OCI-LY1 (cell line): ENCODE measurements around the gene VPS25.

Experiments
- H2AFZ ChIP-seq: fragments of 200-600 bp; sonication (generic), shearing (Covaris generic); 2 replicates; pipeline ENCODE4 v1.6.0; 2014; ENCODE audit warnings: antibody characterized with exemption, mild to moderate bottlenecking, low read length
- H3F3A ChIP-seq: fragments of 200-600 bp; sonication (generic), shearing (Covaris generic); 2 replicates; pipeline ENCODE4 v1.6.0; 2014; ENCODE audit warnings: mild to moderate bottlenecking, antibody characterized with exemption, low read length, moderate library complexity; ENCODE audit not compliant: insufficient read depth
- H3K27ac ChIP-seq: fragments of 200-600 bp; sonication (generic); 2 replicates; pipeline ENCODE4 v1.5.1; 2014; ENCODE audit warnings: low read length, mixed run types, mild to moderate bottlenecking, low read depth; ENCODE audit not compliant: poor library complexity, severe bottlenecking
- H3K27me3 ChIP-seq: fragments of 200-600 bp; sonication (generic); 2 replicates; pipeline ENCODE4 v1.6.0; 2014; ENCODE audit warnings: antibody characterized with exemption, mild to moderate bottlenecking, low read length, moderate library complexity; ENCODE audit not compliant: insufficient read depth
- H3K36me3 ChIP-seq: fragments of 200-600 bp; sonication (generic); 2 replicates; pipeline ENCODE4 v1.6.1; 2014; ENCODE audit warnings: mild to moderate bottlenecking, antibody characterized with exemption, low read length, moderate library complexity, mixed read lengths; ENCODE audit not compliant: insufficient read depth
- H3K4me1 ChIP-seq: fragments of 200-600 bp; sonication (generic); 2 replicates; pipeline ENCODE4 v1.5.1; 2014; ENCODE audit warnings: mild to moderate bottlenecking, low read length, moderate library complexity; ENCODE audit not compliant: insufficient read depth, severe bottlenecking
- H3K4me2 ChIP-seq: fragments of 200-600 bp; sonication (generic), shearing (Covaris generic); 2 replicates; pipeline ENCODE4 v1.6.1; 2014; ENCODE audit warnings: low read length
- H3K4me3 ChIP-seq: fragments of 200-600 bp; sonication (generic); 2 replicates; pipeline ENCODE4 v1.5.1; 2014; ENCODE audit warnings: low read length, low read depth, mild to moderate bottlenecking, mixed read lengths; ENCODE audit not compliant: poor library complexity, severe bottlenecking
- H3K79me2 ChIP-seq: fragments of 200-600 bp; shearing (Covaris generic); 2 replicates; pipeline ENCODE4 v1.6.1; 2016; ENCODE audit warnings: mixed run types, low read length, mixed read lengths; ENCODE audit not compliant: insufficient read depth
- H3K9ac ChIP-seq: fragments of 200-600 bp; sonication (generic), shearing (Covaris generic); 2 replicates; pipeline ENCODE4 v1.6.1; 2014; ENCODE audit warnings: mild to moderate bottlenecking, low read length, mixed read lengths
- H3K9me2 ChIP-seq: fragments of 200-600 bp; sonication (generic), shearing (Covaris generic); 2 replicates; pipeline ENCODE4 v1.6.1; 2014; ENCODE audit warnings: low read depth, mild to moderate bottlenecking, low read length, mixed read lengths
- H3K9me3 ChIP-seq: fragments of 200-600 bp; shearing (Covaris generic); 2 replicates; pipeline ENCODE4 v1.6.1; 2014; ENCODE audit warnings: low read length, mixed read lengths
- H4K20me1 ChIP-seq: fragments of 200-600 bp; sonication (generic), shearing (Covaris generic); 2 replicates; pipeline ENCODE4 v1.6.0; 2016; ENCODE audit warnings: mild to moderate bottlenecking, low read length; ENCODE audit not compliant: insufficient read depth
- CTCF ChIP-seq: fragments of 200-600 bp; sonication (generic), shearing (Covaris generic); IDR thresholded peaks from 2 replicates; pipeline ENCODE4 v1.5.1; 2017; ENCODE audit warnings: mild to moderate bottlenecking, antibody characterized with exemption, low read length, moderate library complexity, mixed read lengths
- EZH2 ChIP-seq: fragments of 200-600 bp; sonication (generic), shearing (Covaris generic); IDR thresholded peaks from 2 replicates; pipeline ENCODE4 v1.8.0; 2017; ENCODE audit warnings: borderline replicate concordance, mixed run types, mild to moderate bottlenecking, antibody characterized with exemption, low read length, moderate library complexity, mixed read lengths

Gene VPS25

GRCh38 chr17:42778570-42778969 is 5.3 kb downstream of the VPS25 start:
- Histone ChIP-seq H3K9me2 (no peaks in the 10 kb centered on the region), H2AFZ (no peak overlapping the region), H3K4me2 (no peak overlapping the region), H3K4me3 (no peak overlapping the region), H3F3A (no peaks in the 10 kb centered on the region), H3K4me1 (peaks cover 11% of the 10 kb centered on the region), H3K36me3 (peaks cover 44% of the 10 kb centered on the region), H3K9me3 (no peaks in the 10 kb centered on the region), H3K27ac (no peak overlapping the region), H4K20me1 (no peaks in the 10 kb centered on the region), H3K9ac (no peak overlapping the region), H3K27me3 (no peaks in the 10 kb centered on the region), H3K79me2 (no peaks in the 10 kb centered on the region)
- TF ChIP-seq CTCF (no peak), EZH2 (no peak)

GRCh38 chr17:42779304-42779935 is 6.2 kb downstream of the VPS25 start:
- H3K4me3 ChIP-seq: no peak overlapping the region
- no peak overlapping the region for H3K9ac ChIP-seq
- peaks cover 3% of the 10 kb centered on the region for H3K4me1 ChIP-seq
- no peak overlapping the region for H3K4me2 ChIP-seq
- peaks cover 42% of the 10 kb centered on the region for H3K36me3 ChIP-seq
- H3F3A ChIP-seq: no peaks in the 10 kb centered on the region
- no peaks in the 10 kb centered on the region for H3K9me2 ChIP-seq
- H3K27ac ChIP-seq: no peak overlapping the region
- no peaks in the 10 kb centered on the region for H3K79me2 ChIP-seq
- no peaks in the 10 kb centered on the region for H3K9me3 ChIP-seq
- TF ChIP-seq CTCF: no peak
- TF ChIP-seq EZH2: no peak
- no peaks in the 10 kb centered on the region for H4K20me1 ChIP-seq
- H3K27me3 ChIP-seq: no peaks in the 10 kb centered on the region
- no peak overlapping the region for H2AFZ ChIP-seq

- Histone ChIP-seq H4K20me1 (no peaks in the 10 kb centered on the region), H3F3A (no peaks in the 10 kb centered on the region), H3K4me1 (no peaks in the 10 kb centered on the region), H3K4me2 (peak within 1 kb of the TSS; percentile 44; the same call in 1 of the 2 replicates), H2AFZ (no peak within 1 kb of the TSS), H3K36me3 (peaks cover 36% of the 10 kb centered on the region), H3K79me2 (no peaks in the 10 kb centered on the region), H3K27me3 (no peaks in the 10 kb centered on the region), H3K27ac (no peak within 1 kb of the TSS), H3K4me3 (no peak within 1 kb of the TSS), H3K9me2 (no peaks in the 10 kb centered on the region), H3K9me3 (no peaks in the 10 kb centered on the region), H3K9ac (no peak within 1 kb of the TSS)
- no peak for TF ChIP-seq EZH2
- no peak for TF ChIP-seq CTCF
Observed at GRCh38 chr17:42779936-42780850, 6.9 kb downstream of the VPS25 start, which contains the start of gene WNK4. Gene WNK4, plus strand, starts transcription at chr17:42780610. Its CDS starts 89 bp downstream, at chr17:42780699.
